AG08395 (cell line): ENCODE measurements around the gene FAM149A.

Source experiments
- DNase-seq: peaks from one replicate; pipeline ENCODE4 v3.0.0; 2012; ENCODE audit warnings: mixed read lengths, low spot score

FAM149A gene

GRCh38 chr4:186105647-186106321 lies 1.3 kb downstream of the FAM149A start:
- DNase-seq = no peak

- DNase-seq = no peak
These were observed 3.4 kb downstream of the FAM149A start for GRCh38 chr4:186107947-186108346.

- DNase-seq = no peak
These were observed 3.9 kb downstream of the FAM149A start for GRCh38 chr4:186108391-186108790.

- DNase-seq = no peak
These were observed 4.7 kb downstream of the FAM149A start for GRCh38 chr4:186109245-186109644.

- DNase-seq = no peak
These were observed 12.2 kb downstream of the FAM149A start for GRCh38 chr4:186116697-186117096.

- no peak for DNase-seq
These were observed 14.1 kb downstream of the FAM149A start for GRCh38 chr4:186118582-186118981.

- DNase-seq = no peak
These were observed 16.6 kb downstream of the FAM149A start for GRCh38 chr4:186121057-186121456.

GRCh38 chr4:186128842-186129241 lies 24.3 kb downstream of the FAM149A start:
- no peak for DNase-seq

GRCh38 chr4:186131935-186132334 lies 27.4 kb downstream of the FAM149A start:
- no peak for DNase-seq

- peak; percentile 12 for DNase-seq
These were observed 28.2 kb downstream of the FAM149A start for GRCh38 chr4:186132577-186133242.

GRCh38 chr4:186134257-186134656 lies 29.8 kb downstream of the FAM149A start:
- no peak for DNase-seq

GRCh38 chr4:186134861-186135260 lies 30.4 kb downstream of the FAM149A start:
- no peak for DNase-seq

- DNase-seq = peak; percentile 55
These were observed 32.8 kb downstream of the FAM149A start for GRCh38 chr4:186137196-186137794.

GRCh38 chr4:186144198-186144945 lies 39.9 kb downstream of the FAM149A start:
- DNase-seq = peak; percentile 51

- DNase-seq = peak; percentile 64
These were observed 40.6 kb downstream of the FAM149A start for GRCh38 chr4:186144946-186145569.

GRCh38 chr4:186146458-186146857 lies 42.0 kb downstream of the FAM149A start:
- no peak for DNase-seq

GRCh38 chr4:186148336-186148975 lies 44.0 kb downstream of the FAM149A start:
- no peak for DNase-seq

- DNase-seq = no peak
These were observed 45.4 kb downstream of the FAM149A start for GRCh38 chr4:186149872-186150271.

GRCh38 chr4:186150926-186151325 lies 46.4 kb downstream of the FAM149A start:
- DNase-seq = no peak

GRCh38 chr4:186151499-186151898 lies 47.0 kb downstream of the FAM149A start:
- no peak for DNase-seq

GRCh38 chr4:186158021-186158813 lies 53.7 kb downstream of the FAM149A start:
- DNase-seq = no peak
